GM10266 (cell line): ENCODE measurements around the gene RPRM.
"Not testable (repeated sequence)": the region's sequence is repeated elsewhere in the genome, so short reads cannot be mapped to it uniquely, and the experiment has no call there.

ENCODE experiments used
- DNase-seq: peaks from one replicate; pipeline ENCODE4 v3.0.0; 2012; ENCODE audit errors: extremely low spot score
- CTCF ChIP-seq: IDR thresholded peaks from 2 replicates; pipeline ENCODE4 v1.5.1; 2012; ENCODE audit warnings: mild to moderate bottlenecking, low read depth; ENCODE audit not compliant: control insufficient read depth, insufficient read depth; ENCODE audit errors: missing control alignments

RPRM gene

GRCh38 chr2:153455861-153456260 lies 22.7 kb downstream of the RPRM start:
- no peak for TF ChIP-seq CTCF
- DNase-seq, result no peak

- no peak for TF ChIP-seq CTCF
Observed at GRCh38 chr2:153455403-153455802, 23.2 kb downstream of the RPRM start.

GRCh38 chr2:153451611-153452010 lies 27.0 kb downstream of the RPRM start:
- TF ChIP-seq CTCF, result no peak
- DNase-seq, result no peak

More at GRCh38 chr2:153455403-153455802, 23.2 kb downstream of the RPRM start:
- DNase-seq, result no peak

- DNase-seq, result no peak
- TF ChIP-seq CTCF, result no peak
Observed at GRCh38 chr2:153443106-153443505, 35.5 kb downstream of the RPRM start.

- not testable (repeated sequence) for DNase-seq
Observed at GRCh38 chr2:153442616-153443015, 35.9 kb downstream of the RPRM start.

GRCh38 chr2:153440090-153440489 lies 38.5 kb downstream of the RPRM start:
- not testable (repeated sequence) for DNase-seq

- no peak for TF ChIP-seq CTCF
- DNase-seq, result no peak
Observed at GRCh38 chr2:153433403-153433802, 45.2 kb downstream of the RPRM start.

- no peak for TF ChIP-seq CTCF
- no peak for DNase-seq
Observed at GRCh38 chr2:153432381-153432780, 46.2 kb downstream of the RPRM start.
